ENCODE results near the gene NPC1L1.
A peak's percentile ranks its signal among the peaks of the same experiment; 100 is the strongest.
"Not testable (repeated sequence)": the region's sequence is repeated elsewhere in the genome, so short reads cannot be mapped to it uniquely, and the experiment has no call there.

Gene NPC1L1

DNA sequence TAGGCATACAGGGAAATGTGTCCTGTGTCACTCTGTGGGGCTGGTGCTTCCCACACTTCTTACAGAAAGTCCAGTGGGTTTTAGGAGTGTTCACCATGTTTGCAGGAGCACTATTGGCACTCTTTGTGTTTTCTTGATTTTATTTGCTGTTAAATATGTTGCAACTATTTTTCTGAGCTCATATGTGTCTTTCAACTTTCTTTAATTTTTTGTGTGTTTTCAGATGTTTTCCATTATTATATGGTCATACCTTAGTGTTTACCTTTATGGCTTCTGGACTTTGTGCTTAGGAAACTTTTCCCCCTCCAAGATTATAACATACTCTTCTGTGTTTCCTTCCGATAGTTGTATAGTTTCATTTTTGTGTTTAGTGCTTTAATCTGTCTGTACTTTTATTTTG, 29.9 kb downstream of the NPC1L1 start:
- no peak for DNase-seq (ENCODE audit: low spot score)

DNA sequence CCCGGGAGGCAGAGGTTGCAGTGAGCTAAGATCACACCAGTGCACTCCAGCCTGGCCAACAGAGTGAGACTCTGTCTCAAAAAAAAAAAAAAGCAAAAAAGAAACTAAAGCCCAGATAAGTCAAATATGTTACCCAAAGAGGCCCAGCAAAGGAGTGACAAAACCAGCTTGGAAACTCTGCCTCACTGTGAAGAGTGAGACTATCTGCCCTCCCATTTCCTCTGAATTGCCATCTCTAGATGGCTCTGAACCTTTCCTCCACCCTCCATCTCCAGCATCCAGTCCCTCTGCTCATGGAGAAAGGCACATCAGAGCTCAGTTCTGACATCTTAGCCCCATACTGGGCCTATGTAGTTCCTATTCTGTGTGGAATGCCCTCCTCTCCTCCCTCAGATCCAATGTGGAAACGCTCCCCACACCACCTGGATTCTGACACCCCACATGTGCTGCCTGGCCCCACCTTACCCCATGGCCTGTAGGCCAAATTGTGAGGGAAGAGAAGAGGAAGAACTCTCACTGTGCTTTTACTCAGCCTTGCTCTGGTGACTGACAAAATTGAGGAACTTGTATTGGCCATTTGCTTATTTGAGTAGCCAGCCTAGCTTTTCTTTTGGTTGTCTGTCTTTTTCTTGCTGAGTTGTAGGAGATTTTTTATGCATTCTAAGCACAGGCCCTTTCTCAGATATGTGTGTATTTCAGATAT, 32.7 kb downstream of the NPC1L1 start:
- DNase-seq (ENCODE audit: low spot score), result no peak

DNA sequence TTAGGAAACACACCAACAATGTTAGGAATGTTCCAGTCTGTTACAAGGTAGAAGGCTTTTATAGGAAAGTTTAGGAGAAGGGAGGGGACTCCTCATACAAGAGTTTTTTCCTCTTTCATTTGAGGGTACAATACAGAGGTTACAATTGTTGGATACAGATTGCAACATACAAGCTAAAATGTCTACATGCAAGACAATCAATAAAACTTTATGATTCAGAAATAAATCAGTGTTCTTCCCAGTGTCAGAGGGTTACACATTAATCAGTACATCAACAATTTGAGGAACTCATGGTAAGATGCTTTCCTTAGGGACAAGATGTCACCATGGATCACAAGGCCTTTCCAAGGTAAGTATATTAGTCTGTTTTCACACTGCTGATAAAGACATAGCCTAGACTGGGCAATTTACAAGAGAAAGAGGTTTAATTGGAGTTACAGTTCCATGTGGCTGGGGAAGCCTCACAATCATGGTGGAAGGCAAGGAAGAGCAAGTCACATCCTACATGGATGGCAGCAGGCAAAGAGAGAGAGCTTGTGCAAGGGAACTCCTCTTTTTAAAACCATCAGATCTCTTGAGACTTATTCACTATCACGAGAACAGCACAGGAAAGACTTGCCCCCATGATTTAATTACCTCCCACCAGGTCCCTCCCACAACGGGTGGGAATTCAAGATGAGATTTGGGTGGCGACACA, 34.4 kb downstream of the NPC1L1 start:
- DNase-seq (ENCODE audit: low spot score), result not testable (repeated sequence)

DNA sequence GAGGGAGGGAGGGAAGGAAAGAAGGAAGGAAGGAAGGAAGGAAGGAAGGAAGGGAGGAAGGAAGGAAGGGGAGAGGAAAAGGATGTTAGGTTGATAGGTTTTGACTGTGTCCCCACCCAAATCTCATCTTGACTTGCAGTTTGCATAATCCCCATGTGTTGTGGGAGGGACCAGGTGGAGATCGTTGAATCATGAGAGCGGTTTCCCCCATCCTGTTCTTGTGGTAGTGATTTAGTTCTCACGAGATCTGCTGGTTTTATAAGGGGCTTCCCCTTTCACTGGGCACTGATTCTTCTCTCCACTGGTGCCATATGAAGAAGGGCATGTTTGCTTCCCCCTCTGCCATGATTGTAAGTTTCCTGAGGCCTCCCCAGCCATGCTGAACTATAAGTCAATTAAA, 35.5 kb downstream of the NPC1L1 start:
- no peak for DNase-seq (ENCODE audit: low spot score)

DNA sequence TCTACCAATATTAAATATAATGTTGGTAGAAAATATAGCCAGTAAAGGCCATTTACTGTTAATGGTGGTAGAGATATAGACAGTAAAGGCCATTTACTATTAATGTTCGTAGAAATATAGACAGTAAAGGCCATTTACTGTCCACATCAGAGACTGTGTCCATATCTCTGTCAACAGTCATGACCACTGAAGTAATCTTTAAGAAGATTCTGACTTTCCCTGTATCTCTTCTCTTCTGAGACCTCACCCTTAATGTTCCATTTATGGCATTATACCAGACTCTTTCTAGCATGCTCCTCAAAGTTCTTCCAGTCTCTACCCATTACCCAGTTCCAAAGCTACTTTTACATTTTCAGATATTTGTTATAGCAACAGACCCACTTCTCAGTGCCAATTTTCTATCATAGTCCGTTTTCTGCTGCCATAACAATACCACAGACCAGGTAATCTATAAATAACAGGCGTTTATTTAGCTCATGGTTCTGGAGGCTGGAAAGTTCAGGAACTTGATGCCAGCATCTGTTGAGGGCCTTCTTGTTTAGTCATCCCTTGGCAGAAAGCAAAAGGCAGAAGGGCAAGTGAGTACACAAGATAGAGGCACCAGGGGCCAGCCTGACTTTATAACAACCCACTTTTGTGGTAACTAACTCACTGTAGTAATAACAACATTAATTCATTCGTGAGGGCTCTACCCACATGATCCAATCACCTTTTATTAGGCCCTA, 42.7 kb downstream of the NPC1L1 start:
- no peak for DNase-seq (ENCODE audit: low spot score)

DNA sequence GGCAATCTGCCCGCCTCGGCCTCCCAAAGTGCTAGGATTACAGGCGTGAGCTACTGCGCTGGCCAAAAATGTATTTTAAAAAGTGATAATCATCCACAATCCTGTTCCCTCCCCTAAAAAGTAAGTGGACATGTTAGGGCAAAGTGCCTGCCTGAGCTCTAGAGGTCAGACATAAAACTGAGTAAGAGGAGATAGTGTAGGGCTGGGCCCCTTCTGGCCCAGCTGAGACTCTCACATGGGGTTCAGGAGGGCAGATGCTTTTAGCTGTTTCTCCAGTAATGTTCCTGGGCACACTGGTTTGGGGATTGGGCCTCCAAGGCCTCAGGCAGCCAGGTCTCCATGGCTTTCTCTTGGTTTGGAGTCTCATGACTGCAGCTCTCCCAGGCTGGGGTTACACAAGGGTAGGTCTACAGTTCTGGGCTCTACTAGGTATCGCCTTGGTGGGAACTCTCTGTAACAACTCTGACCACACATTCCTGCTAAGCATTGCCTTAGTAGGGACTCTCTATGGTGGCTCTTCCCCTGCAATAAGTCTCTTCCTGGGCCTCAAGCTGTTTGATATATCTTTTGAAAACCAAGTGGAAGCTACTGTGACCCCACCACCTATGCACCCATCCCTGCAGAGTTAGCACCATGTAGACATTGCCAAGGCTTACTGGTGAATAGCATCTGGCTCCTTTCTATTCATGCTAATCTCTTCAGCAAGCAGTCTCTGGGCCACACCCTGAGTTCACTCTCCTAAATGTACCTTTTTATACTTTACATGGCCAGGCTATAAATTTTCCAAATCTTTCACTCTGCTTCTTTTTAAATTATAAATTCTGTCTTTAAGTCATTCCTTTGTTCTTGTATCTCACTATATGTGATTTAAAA, 43.7 kb downstream of the NPC1L1 start:
- no peak for DNase-seq (ENCODE audit: low spot score)

DNA sequence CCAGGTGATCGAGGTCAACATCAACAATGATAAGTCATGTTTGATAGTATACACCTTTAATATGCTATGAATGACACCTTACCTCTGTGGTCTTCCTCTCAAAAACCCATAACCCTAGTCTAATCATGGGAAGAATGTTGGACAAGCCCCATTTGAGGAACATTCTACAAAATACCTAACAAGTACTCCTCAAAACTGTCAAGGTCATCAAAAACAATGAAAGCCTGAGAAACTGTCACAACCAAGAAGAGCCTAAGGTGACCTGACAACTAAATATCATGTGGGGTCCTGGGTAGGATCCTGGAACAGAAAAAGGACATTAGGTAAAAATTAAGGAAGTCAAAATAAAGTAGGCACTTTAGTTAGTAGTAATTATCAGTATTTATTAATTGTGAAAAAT, 44.7 kb downstream of the NPC1L1 start:
- no peak for DNase-seq (ENCODE audit: low spot score)

DNA sequence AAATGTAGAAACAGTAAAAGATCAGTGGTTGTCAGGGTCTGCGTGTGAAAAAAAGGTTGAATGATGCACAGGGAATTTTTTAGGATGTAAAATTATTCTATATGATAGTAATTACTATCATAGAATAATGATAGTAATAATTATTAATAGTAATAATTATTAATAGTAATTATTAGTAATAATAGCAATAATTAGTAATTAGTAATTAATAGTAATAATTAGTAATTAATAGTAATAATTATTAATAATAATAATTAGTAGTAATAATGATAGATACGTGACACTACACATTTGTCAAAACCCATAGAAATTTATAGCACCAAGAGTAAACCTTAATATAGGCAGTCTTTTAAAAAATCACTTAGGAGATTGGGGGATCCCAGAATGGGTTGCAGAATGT, 46.2 kb downstream of the NPC1L1 start:
- no peak for DNase-seq (ENCODE audit: low spot score)

DNA sequence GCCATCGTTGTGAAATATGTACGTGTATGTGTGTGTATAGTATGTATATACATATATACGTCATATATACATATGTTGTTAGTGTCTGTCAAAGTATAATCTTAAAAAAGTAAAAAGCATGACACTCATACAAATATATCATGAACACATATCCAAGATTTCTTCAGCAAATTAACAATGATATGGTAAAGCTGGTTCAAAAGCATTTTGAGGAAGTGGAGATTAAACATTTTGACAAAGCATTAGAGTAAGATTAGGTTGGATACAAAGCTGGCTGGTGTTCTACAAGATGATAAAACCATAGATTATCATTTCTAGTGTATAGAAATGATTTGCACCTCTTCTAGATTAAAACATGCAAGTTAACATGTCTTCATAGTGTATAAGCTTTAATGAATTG, 49.9 kb downstream of the NPC1L1 start:
- DNase-seq (ENCODE audit: low spot score), result no peak

DNA sequence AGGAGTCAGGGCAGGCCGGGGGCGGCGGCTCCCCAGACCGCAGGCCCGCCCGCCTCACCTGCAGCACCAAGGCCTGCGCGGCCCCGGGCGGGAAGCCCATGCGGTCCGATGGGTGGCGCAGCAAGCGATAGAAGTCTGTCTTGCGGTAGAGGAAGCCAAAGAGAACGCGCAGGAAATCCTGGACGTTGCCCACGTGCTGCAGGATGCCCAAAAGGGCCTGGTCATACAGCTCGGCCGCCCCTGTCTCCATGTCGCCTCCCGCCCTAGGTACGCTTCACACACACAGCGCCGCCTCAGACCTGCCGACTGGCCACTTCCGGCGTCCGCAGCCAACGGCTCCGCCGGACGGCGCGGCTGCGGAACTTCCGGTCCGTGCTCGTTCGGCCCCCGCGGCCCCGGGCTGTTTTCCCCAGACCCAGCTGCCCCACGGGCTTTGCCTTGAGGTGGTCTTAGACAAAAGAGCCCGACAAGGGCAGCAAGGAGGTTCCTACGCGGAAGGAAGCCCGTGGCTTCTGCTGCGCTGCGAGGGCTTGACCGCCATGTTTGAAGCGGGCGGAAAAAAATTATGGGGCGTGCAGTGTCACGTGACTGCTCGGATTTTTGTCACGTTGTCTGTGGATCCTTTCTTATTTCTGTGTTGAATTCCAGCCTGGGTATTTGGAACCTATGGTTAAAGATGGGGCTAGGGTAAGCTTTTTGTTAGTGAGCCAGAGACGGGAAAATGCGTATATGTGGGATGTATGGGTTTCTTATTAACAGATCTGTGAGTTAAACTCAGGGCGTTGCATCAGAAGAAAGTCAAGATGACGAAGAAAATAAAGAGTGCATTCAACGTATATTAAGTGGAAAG, 50.6 kb downstream of the NPC1L1 start, which contains the start of gene NUDCD3:
Gene NUDCD3 (minus strand): TSS at position 308 of the 850 bp plus-strand sequence. CDS start 58 bp downstream, at position 250.
- DNase-seq (ENCODE audit: low spot score), result peak; percentile 92

DNA sequence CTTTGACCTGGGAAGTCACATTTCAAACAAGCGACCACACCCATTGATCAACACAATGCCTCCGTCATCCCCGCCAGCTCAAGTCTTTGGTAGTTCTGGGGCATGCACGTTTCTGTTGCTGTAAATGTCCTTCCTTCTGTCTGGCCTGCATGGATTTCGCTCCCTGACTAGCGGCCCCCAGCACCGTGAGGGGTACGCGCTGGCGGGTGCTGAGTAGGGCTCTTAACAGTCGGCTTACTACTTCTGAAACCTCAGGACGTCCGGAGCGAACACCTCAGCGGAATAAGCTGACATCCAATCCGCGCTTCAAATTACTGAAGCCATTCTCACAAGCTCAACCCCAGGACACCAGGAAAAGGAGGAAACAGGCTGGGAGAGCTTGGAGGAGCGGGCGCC, 51.2 kb downstream of the NPC1L1 start:
- peak; percentile 9 for DNase-seq (ENCODE audit: low spot score)

DNA sequence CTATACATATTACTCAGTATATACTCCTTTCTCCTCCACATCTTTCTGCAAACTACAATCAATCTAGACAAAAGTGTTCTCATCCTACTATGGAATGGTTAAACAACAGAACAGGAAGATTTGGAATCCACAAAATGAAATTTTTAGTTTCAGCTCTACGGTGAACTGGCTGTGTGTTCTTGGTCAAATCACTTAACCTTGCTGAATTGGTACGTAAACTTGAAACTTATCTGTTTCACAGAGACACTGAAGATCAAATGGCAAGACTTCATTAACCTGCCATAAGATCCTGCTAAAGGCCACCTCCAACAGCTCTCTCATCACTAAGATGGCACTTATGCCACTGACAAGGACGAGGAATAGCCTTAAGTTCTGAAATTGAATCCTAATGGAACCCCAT, 52.2 kb downstream of the NPC1L1 start:
- no peak for DNase-seq (ENCODE audit: low spot score)

DNA sequence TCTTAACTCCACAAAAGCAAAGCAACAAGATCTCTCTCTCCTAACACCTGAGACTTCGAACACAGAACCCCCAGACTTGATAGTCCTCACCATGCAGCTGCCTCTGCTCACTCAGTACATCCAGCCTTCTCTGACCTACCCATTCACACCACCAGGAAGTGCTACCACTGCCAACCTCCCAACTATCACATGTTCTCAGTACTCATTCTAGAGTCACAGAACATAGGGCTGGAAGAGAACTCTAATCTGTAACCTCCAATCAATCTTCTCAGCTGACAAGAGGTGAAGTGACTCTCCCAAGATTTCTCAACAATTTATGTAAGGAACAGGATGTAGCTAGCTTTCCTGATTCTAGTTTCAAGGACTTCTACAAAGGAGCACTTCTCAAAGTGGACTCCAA, 54.4 kb downstream of the NPC1L1 start:
- no peak for DNase-seq (ENCODE audit: low spot score)

DNA sequence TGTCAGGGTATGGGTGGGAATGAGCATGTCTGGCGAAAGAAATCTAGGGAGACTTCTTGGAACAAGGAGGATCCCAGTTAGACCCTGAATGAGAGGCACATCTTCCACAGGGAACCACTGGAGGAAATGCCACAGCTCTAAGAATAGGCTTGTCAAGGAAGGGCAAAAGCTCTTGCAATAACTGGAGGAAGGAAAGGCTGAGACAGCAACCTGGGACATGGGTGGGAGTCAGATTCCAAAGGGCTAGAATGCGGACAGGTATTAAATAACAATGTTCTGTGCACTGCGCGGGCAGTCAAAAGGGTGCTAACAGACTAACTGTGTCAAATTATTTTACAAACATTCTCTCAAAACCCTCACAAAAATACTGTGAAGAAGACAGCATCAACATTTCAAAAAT, 55.1 kb downstream of the NPC1L1 start:
- DNase-seq (ENCODE audit: low spot score), result no peak

DNA sequence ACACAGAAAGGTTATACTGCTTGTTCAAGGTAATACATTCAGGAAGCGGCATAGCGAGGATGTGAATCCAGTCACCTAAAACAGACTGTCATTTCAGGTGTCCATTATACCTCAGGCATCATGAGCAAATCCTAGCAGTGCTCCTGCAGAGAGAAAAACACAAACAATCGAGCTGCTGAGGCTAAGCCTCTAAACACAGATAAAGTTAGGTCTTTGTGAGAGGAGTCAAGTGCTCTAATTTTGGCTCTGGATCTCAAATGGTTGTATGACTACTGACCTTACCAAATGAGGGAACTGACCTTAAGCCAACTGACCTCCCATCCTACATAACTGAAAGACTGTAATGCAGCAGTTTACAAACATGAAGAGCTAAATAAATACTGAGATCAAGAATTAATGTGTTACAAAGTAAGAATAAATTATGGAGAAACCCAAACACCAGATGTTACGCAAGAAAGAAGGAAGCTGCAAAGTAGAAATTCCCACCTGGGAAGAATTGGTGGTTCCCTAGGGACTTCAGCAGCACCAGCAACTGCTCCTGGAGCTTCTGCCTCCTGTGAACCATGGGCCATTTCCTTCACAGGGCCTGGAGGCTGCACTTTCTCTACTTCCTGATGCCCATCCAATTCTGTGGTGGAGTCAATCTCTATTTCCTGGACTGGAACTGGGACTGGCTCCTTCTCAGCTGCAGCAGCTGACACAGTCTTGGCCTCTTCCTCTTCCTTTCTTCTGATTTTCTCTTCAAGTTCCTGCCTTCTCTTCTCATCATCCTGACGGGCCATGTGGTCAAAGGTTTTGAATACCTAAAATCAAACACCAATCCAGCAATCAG, 56.4 kb downstream of the NPC1L1 start:
- no peak for DNase-seq (ENCODE audit: low spot score)

DNA sequence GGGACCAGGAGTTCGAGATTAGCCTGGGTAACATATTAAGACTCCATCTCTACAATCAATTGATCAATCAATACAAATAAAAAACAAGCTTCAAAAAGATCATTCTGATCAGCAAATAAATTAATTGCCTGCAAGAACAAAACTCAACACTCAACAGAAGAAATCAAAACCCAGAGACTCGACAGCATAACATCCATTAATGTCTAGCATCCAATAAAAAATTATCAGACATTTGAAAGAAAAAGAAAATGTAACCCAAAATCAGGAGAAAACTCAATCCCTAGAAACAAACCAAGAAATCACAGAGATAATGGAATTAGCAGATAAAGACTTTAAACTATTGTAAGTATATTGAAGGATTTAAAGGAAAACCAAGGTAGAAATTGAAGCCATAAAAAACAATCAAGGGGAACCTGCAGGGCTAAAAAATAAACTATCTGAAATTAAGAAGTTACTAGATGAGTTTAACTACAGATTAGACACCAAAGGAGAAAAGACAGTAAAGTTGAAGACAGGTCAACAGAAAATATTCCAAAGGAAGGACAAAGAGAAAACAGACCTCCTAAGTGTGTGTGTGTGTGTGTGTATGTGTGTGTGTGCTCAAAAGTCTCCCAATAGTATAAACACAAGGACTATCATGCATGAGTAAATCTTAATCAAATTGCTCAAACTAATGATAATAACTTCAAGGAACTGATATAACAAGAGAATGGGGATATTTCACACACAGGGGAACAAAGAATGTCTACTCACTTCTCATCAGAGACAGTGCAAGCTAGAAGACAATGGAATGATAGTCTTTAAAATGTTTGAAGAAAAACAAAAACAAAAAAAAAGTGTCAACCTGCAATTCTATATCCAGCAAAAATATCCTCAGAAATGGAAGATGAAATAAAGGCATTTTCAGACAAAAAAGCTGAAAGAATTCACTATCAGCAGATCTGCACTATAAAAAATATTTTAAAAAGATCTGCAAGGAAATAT, 58.3 kb downstream of the NPC1L1 start:
- no peak for DNase-seq (ENCODE audit: low spot score)

DNA sequence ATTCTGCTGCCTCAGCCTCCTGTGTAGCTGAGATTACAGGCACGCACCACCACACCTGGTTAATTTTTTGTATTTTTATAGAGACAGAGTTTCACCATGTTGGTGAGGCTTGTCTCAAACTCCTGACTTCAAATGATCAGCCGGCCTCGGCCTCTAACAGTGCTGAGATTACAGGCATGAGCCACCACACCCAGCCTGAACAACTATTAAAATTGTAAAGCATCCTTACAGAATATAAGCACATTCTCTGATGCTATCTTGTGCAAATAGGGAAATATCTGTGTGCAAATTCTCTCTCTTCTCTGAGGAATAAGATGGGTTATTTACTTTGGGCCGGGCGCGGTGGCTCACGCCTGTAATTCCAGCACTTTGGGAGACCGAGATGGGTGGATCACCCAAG, 63.2 kb downstream of the NPC1L1 start:
- DNase-seq (ENCODE audit: low spot score), result no peak

DNA sequence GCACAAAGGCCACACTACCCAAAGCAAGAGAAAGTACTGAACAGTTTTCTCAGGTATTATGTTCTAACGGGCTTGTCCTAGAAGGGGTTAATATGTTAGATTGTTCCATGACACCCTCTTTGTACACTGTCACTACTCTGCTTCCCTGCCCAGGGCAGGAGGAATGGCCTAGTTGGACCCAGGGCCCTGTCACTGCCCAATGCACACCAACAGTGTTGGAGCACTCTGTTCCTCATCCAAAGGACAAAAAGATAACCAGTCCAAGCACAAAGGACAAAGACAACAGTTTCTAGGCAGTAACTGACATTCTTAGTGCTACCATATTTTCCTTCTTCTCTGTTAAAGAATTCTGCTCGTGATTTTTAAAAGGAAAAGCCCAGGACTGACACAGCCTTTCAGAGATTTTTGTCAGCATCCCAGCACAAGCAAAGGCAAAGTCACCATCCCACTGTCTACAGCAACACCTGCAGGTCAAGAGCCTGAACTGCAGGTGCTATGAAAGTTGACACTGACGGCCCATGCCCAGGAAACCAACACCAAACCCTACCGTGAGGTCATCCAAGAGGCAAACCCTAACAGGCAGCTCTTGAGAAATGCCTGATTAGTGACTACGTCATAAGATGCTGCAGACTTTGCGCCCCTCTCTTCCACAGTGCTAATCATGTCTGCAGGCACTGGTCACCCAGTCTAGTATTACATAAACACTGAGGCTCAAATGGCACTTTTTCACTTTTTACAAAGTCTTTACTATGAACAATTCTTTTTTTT, 63.9 kb downstream of the NPC1L1 start:
- DNase-seq (ENCODE audit: low spot score), result peak; percentile 46

All from SK-N-DZ (cell line).